Eye (tissue), 1 donor: ENCODE results near the gene CCDC91.

ENCODE experiments used
- DNase-seq: peaks from one replicate; pipeline ENCODE4 v3.0.0-alpha.2; 2015

CCDC91 gene

GRCh38 chr12:28190321-28191050, at the start of gene CCDC91:
TSS of gene CCDC91 (plus strand) at chr12:28190456. CDS start at chr12:28257216, 66,760 bp downstream.
- peak; percentile 92 for DNase-seq

GRCh38 chr12:28144059-28144458, 46.2 kb upstream of the CCDC91 start:
- no peak for DNase-seq

- DNase-seq: no peak
These were observed 45.7 kb upstream of the CCDC91 start for GRCh38 chr12:28144532-28144931.

GRCh38 chr12:28145216-28145615, 45.0 kb upstream of the CCDC91 start:
- DNase-seq: no peak

GRCh38 chr12:28149279-28149678, 41.0 kb upstream of the CCDC91 start:
- DNase-seq: no peak

GRCh38 chr12:28156362-28156761, 33.9 kb upstream of the CCDC91 start:
- no peak for DNase-seq

- DNase-seq: no peak
These were observed 33.5 kb upstream of the CCDC91 start for GRCh38 chr12:28156804-28157203.

- DNase-seq: no peak
These were observed 31.9 kb upstream of the CCDC91 start for GRCh38 chr12:28158353-28158752.

- DNase-seq: no peak
These were observed 30.6 kb upstream of the CCDC91 start for GRCh38 chr12:28159688-28160087.

- no peak for DNase-seq
These were observed 28.6 kb upstream of the CCDC91 start for GRCh38 chr12:28161697-28162096.

- DNase-seq: no peak
These were observed 27.6 kb upstream of the CCDC91 start for GRCh38 chr12:28162697-28163096.

- DNase-seq: no peak
These were observed 25.5 kb upstream of the CCDC91 start for GRCh38 chr12:28164644-28165275.

- no peak for DNase-seq
These were observed 22.2 kb upstream of the CCDC91 start for GRCh38 chr12:28167981-28168485.

GRCh38 chr12:28171356-28172060, 18.7 kb upstream of the CCDC91 start:
- no peak for DNase-seq

GRCh38 chr12:28172434-28173030, 17.7 kb upstream of the CCDC91 start:
- peak; percentile 21 for DNase-seq

- no peak for DNase-seq
These were observed 16.8 kb upstream of the CCDC91 start for GRCh38 chr12:28173440-28173839.

GRCh38 chr12:28175098-28175589, 15.1 kb upstream of the CCDC91 start:
- DNase-seq: no peak

- DNase-seq: no peak
These were observed 14.0 kb upstream of the CCDC91 start for GRCh38 chr12:28176295-28176694.

- DNase-seq: peak; percentile 8
These were observed 12.8 kb upstream of the CCDC91 start for GRCh38 chr12:28177461-28177860.

- no peak for DNase-seq
These were observed 12.4 kb upstream of the CCDC91 start for GRCh38 chr12:28177905-28178304.

- no peak for DNase-seq
These were observed 11.5 kb upstream of the CCDC91 start for GRCh38 chr12:28178775-28179174.

- no peak for DNase-seq
These were observed 9.5 kb upstream of the CCDC91 start for GRCh38 chr12:28180786-28181185.

GRCh38 chr12:28184375-28184774, 5.9 kb upstream of the CCDC91 start:
- DNase-seq: no peak
